NB4 (cell line): ENCODE measurements around the gene MINDY4B.

ENCODE experiments used
- MYC ChIP-seq: IDR thresholded peaks from 2 replicates; pipeline ENCODE4 v1.6.1; 2011; ENCODE audit warnings: low read depth, low read length
- POLR2A ChIP-seq: IDR thresholded peaks from 2 replicates; pipeline ENCODE4 v1.6.1; 2011; ENCODE audit warnings: mild to moderate bottlenecking; ENCODE audit not compliant: insufficient read length; ENCODE audit errors: extremely low read depth
- TF ChIP-seq, protein P1 (sequence below): IDR thresholded peaks from one replicate; pipeline ENCODE4 v1.5.1; 2012; ENCODE audit warnings: low read depth, low read length
- TF ChIP-seq, protein P2 (sequence below): IDR thresholded peaks from 2 replicates; pipeline ENCODE4 v1.6.1; 2011; ENCODE audit warnings: low read depth, low read length

DNA sequence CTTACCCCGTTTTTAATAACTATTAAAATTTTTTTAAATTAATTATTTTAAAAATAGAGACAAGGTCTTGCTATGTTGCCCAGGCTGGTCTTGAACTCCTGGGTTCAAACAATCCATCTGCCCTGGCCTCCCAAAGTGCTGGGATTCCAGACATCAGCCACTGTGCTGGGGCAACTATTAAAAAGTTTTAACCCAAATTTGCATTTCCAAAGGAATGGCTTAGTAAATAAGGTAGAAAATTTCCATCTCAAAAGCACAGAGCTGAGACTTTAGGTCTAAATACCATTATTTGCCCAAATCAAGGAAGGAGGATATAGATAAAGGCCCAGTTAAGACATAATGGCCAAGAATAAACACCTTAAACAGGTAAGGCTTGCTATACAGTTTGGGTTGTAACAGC lies 56.4 kb downstream of the MINDY4B start:
- TF ChIP-seq POLR2A (no peak), MYC (no peak)
- TF ChIP-seq, protein P1, sequence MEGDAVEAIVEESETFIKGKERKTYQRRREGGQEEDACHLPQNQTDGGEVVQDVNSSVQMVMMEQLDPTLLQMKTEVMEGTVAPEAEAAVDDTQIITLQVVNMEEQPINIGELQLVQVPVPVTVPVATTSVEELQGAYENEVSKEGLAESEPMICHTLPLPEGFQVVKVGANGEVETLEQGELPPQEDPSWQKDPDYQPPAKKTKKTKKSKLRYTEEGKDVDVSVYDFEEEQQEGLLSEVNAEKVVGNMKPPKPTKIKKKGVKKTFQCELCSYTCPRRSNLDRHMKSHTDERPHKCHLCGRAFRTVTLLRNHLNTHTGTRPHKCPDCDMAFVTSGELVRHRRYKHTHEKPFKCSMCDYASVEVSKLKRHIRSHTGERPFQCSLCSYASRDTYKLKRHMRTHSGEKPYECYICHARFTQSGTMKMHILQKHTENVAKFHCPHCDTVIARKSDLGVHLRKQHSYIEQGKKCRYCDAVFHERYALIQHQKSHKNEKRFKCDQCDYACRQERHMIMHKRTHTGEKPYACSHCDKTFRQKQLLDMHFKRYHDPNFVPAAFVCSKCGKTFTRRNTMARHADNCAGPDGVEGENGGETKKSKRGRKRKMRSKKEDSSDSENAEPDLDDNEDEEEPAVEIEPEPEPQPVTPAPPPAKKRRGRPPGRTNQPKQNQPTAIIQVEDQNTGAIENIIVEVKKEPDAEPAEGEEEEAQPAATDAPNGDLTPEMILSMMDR: no peak
- TF ChIP-seq, protein P2, sequence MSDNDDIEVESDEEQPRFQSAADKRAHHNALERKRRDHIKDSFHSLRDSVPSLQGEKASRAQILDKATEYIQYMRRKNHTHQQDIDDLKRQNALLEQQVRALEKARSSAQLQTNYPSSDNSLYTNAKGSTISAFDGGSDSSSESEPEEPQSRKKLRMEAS: no peak
